Liver (tissue), 9 donors: ENCODE results near the gene MYLK3. TPM values are rescaled to one million over a fixed set of nuclear protein-coding genes. Genes with fewer than 3 reads are reported as not detected.

ENCODE experiments used
- DNase-seq: peaks from one replicate; pipeline ENCODE4 v3.0.0-alpha.2; 2017; ENCODE audit warnings: low spot score
- H3K27ac ChIP-seq, 2 donors: one replicate each; pipeline ENCODE4 v1.7.0; 2013; ENCODE audit warnings: inconsistent platforms in 2 of 2, low read length in 2 of 2, control low read depth in 1 of 2, low read depth in 1 of 2, mild to moderate bottlenecking in 1 of 2
- H3K27me3 ChIP-seq, 4 donors: one replicate each; pipeline versions ENCODE4 v1.6.1 to v1.7.0; 2013; ENCODE audit warnings: low read length in 3 of 4, inconsistent platforms in 1 of 4, mild to moderate bottlenecking in 1 of 4, moderate library complexity in 1 of 4; ENCODE audit not compliant: control insufficient read depth in 4 of 4, insufficient read depth in 4 of 4
- H3K36me3 ChIP-seq, 4 donors: one replicate each; pipeline versions ENCODE4 v1.6.1 to v1.7.0; 2013; ENCODE audit warnings: low read length in 3 of 4, mild to moderate bottlenecking in 3 of 4, low read depth in 1 of 4, moderate library complexity in 1 of 4; ENCODE audit not compliant: control insufficient read depth in 4 of 4, insufficient read depth in 3 of 4
- H3K4me1 ChIP-seq, 4 donors: one replicate each; pipeline versions ENCODE4 v1.6.1 to v1.7.0; 2013; ENCODE audit warnings: low read length in 3 of 4, mild to moderate bottlenecking in 3 of 4, moderate library complexity in 1 of 4; ENCODE audit not compliant: control insufficient read depth in 4 of 4, insufficient read depth in 4 of 4
- H3K4me3 ChIP-seq, 3 donors: one replicate each; pipeline versions ENCODE4 v1.6.1 to v1.7.0; 2013; ENCODE audit warnings: low read length in 3 of 3, control low read depth in 1 of 3, low read depth in 1 of 3, mild to moderate bottlenecking in 1 of 3
- H3K9ac ChIP-seq, 2 donors: one replicate each; pipeline ENCODE4 v1.7.0; 2013; ENCODE audit warnings: low read length in 2 of 2, mild to moderate bottlenecking in 2 of 2, moderate library complexity in 2 of 2, control low read depth in 1 of 2, low read depth in 1 of 2
- H3K9me3 ChIP-seq, 4 donors: one replicate each; pipeline versions ENCODE4 v1.6.1 to v1.7.0; 2013; ENCODE audit warnings: low read length in 3 of 4; ENCODE audit not compliant: control insufficient read depth in 4 of 4
- EGR1 ChIP-seq, 2 donors: IDR thresholded peaks; 2 replicates each; pipeline ENCODE4 v1.6.1; 2016 to 2018; ENCODE audit warnings: antibody characterized with exemption in 2 of 2, low read depth in 2 of 2
- FOXA1 ChIP-seq: IDR thresholded peaks from 2 replicates; pipeline ENCODE4 v1.6.1; 2016; ENCODE audit warnings: antibody characterized with exemption
- FOXA2 ChIP-seq: IDR thresholded peaks from 2 replicates; pipeline ENCODE4 v1.6.1; 2016; ENCODE audit warnings: antibody characterized with exemption
- GABPA ChIP-seq, 2 donors: IDR thresholded peaks in 1 of 2; conservative IDR thresholded peaks in 1 of 2; 2 replicates each; pipeline ENCODE4 v1.6.1; 2016; ENCODE audit warnings: antibody characterized with exemption in 2 of 2, mild to moderate bottlenecking in 1 of 2, moderate library complexity in 1 of 2
- HNF4A ChIP-seq, 2 donors: conservative IDR thresholded peaks; 2 replicates each; pipeline ENCODE4 v1.6.1; 2016; ENCODE audit warnings: antibody characterized with exemption in 2 of 2, mild to moderate bottlenecking in 2 of 2
- HNF4G ChIP-seq: IDR thresholded peaks from 2 replicates; pipeline ENCODE4 v1.6.1; 2016; ENCODE audit warnings: antibody characterized with exemption
- JUND ChIP-seq, 2 donors: IDR thresholded peaks; 2 replicates each; pipeline ENCODE4 v1.6.1; 2016; ENCODE audit warnings: antibody characterized with exemption in 2 of 2
- NR2F2 ChIP-seq: IDR thresholded peaks from 2 replicates; pipeline ENCODE4 v1.6.1; 2016; ENCODE audit warnings: antibody characterized with exemption
- RAD21 ChIP-seq, 2 donors: IDR thresholded peaks; 2 replicates each; pipeline ENCODE4 v1.6.1; 2016; ENCODE audit warnings: antibody characterized with exemption in 2 of 2, mild to moderate bottlenecking in 2 of 2
- REST ChIP-seq: IDR thresholded peaks from 2 replicates; pipeline ENCODE4 v1.6.1; 2016; ENCODE audit warnings: antibody characterized with exemption, mild to moderate bottlenecking
- RXRA ChIP-seq, 2 donors: IDR thresholded peaks; 2 replicates each; pipeline ENCODE4 v1.6.1; 2017 to 2018; ENCODE audit warnings: antibody characterized with exemption in 2 of 2, mild to moderate bottlenecking in 1 of 2
- SP1 ChIP-seq: IDR thresholded peaks from 2 replicates; pipeline ENCODE4 v1.6.1; 2018; ENCODE audit warnings: antibody characterized with exemption, mild to moderate bottlenecking
- TAF1 ChIP-seq: conservative IDR thresholded peaks from 2 replicates; pipeline ENCODE4 v1.6.1; 2016; ENCODE audit warnings: antibody characterized with exemption, mild to moderate bottlenecking
- YY1 ChIP-seq: IDR thresholded peaks from 2 replicates; pipeline ENCODE4 v1.6.1; 2016; ENCODE audit warnings: antibody characterized with exemption, mild to moderate bottlenecking
- WGBS: extraction: QIAGEN DNeasy Blood & Tissue Kit; methylation state at CpG from one replicate; pipeline ENCODE4 v1.1.7; 2013; 5-methylcytosine and 5-hydroxymethylcytosine counted together
- polyA plus RNA-seq, 2 donors: library from polyadenylated mRNA; stranded (reverse) in 1 of 2; unstranded in 1 of 2; fragments of 200-250 nt in 1 of 2; fragments of >200 nt in 1 of 2; fragmentation: Nextera tagmentation in 1 of 2; extraction: Ambion mirVana in 1 of 2; gene quantifications; one replicate each; pipeline versions ENCODE4 v1.2.1 to v1.2.3, GENCODE V29; 2013 to 2015
- total RNA-seq, 2 donors: library from RNA; depleted of rRNA; stranded (reverse); fragments of >200 nt; gene quantifications; one replicate each; pipeline ENCODE4 v1.2.3, GENCODE V29; 2014
- TF ChIP-seq, protein P1 (sequence below): IDR thresholded peaks from 2 replicates; pipeline ENCODE4 v1.6.1; 2016; ENCODE audit warnings: antibody characterized with exemption
- TF ChIP-seq, protein P2 (sequence below): IDR thresholded peaks from 2 replicates; pipeline ENCODE4 v1.6.1; 2016; ENCODE audit warnings: antibody characterized with exemption
- TF ChIP-seq, protein P3 (sequence below): fragments of 150-350 bp; IDR thresholded peaks from 2 replicates; pipeline ENCODE4 v1.5.1; 2017; ENCODE audit warnings: improper control_type of control experiment, low read depth, low read length; ENCODE audit not compliant: missing input control
- donor health status: healthy.
- donor health status: healthy.
- donor health status: healthy.
- donor health status: healthy.
- donor health status: healthy.

MYLK3 gene
- total and polyA plus RNA-seq, 4 donors: 0.01 to 1.1 (median 0.23) TPM

DNA sequence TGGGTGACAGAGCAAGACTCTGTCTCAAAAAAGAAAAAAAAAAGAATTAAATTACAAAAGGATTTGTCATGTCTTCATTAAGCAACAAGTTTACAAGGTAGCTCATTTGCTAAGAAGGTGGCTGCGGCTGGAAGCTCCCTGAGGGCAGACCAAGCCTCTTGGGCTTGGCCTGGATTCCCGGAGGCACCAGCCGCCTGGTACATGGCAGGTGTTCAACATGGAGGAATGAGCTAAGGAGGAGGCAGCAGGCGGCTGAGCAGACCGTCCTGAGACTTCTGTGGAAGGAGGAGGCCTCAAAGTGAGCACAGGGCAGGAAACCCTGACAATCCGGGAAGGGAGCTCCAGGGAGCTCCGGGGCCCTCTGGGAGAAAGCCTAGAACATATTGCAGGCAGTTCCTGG lies 3.2 kb upstream of the MYLK3 start:
- Histone ChIP-seq H3K36me3 (no peaks in the 10 kb centered on the region), H3K9ac (no peak overlapping the region), H3K27me3 (no peaks in the 10 kb centered on the region), H3K9me3 (no peaks in the 10 kb centered on the region), H3K27ac (no peak overlapping the region), H3K4me1 (no peaks in the 10 kb centered on the region), H3K4me3 (no peak overlapping the region)
- 95% methylated on average over 7 of the region's 7 CpGs for WGBS
- TF ChIP-seq, protein P1, sequence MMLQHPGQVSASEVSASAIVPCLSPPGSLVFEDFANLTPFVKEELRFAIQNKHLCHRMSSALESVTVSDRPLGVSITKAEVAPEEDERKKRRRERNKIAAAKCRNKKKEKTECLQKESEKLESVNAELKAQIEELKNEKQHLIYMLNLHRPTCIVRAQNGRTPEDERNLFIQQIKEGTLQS: no peak
- TF ChIP-seq FOXA1: no peak
- TF ChIP-seq HNF4G: no peak
- no peak for TF ChIP-seq EGR1 (IDR thresholded peaks at IDR 0.05; ENCODE audit: low read depth in 2 of 2)
- no peak for TF ChIP-seq NR2F2
- TF ChIP-seq FOXA2: no peak
- TF ChIP-seq REST: no peak
- no peak for TF ChIP-seq RXRA (IDR thresholded peaks at IDR 0.05)
- TF ChIP-seq TAF1: no peak
- TF ChIP-seq YY1: no peak
- TF ChIP-seq SP1: no peak
- TF ChIP-seq, protein P2, sequence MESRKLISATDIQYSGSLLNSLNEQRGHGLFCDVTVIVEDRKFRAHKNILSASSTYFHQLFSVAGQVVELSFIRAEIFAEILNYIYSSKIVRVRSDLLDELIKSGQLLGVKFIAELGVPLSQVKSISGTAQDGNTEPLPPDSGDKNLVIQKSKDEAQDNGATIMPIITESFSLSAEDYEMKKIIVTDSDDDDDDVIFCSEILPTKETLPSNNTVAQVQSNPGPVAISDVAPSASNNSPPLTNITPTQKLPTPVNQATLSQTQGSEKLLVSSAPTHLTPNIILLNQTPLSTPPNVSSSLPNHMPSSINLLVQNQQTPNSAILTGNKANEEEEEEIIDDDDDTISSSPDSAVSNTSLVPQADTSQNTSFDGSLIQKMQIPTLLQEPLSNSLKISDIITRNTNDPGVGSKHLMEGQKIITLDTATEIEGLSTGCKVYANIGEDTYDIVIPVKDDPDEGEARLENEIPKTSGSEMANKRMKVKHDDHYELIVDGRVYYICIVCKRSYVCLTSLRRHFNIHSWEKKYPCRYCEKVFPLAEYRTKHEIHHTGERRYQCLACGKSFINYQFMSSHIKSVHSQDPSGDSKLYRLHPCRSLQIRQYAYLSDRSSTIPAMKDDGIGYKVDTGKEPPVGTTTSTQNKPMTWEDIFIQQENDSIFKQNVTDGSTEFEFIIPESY: no peak
- DNase-seq: no peak

- Histone ChIP-seq H3K4me1 (no peaks in the 10 kb centered on the region), H3K9ac (no peak overlapping the region), H3K9me3 (no peaks in the 10 kb centered on the region), H3K27me3 (no peaks in the 10 kb centered on the region), H3K4me3 (no peak overlapping the region), H3K36me3 (no peaks in the 10 kb centered on the region), H3K27ac (no peak overlapping the region)
- no peak for TF ChIP-seq NR2F2
- TF ChIP-seq FOXA1: no peak
- TF ChIP-seq RXRA (IDR thresholded peaks at IDR 0.05): no peak
- TF ChIP-seq SP1: no peak
- no peak for TF ChIP-seq HNF4A (conservative IDR thresholded peaks at IDR 0.05)
- no peak for TF ChIP-seq YY1
- TF ChIP-seq, protein P3, sequence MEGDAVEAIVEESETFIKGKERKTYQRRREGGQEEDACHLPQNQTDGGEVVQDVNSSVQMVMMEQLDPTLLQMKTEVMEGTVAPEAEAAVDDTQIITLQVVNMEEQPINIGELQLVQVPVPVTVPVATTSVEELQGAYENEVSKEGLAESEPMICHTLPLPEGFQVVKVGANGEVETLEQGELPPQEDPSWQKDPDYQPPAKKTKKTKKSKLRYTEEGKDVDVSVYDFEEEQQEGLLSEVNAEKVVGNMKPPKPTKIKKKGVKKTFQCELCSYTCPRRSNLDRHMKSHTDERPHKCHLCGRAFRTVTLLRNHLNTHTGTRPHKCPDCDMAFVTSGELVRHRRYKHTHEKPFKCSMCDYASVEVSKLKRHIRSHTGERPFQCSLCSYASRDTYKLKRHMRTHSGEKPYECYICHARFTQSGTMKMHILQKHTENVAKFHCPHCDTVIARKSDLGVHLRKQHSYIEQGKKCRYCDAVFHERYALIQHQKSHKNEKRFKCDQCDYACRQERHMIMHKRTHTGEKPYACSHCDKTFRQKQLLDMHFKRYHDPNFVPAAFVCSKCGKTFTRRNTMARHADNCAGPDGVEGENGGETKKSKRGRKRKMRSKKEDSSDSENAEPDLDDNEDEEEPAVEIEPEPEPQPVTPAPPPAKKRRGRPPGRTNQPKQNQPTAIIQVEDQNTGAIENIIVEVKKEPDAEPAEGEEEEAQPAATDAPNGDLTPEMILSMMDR: no peak
- no peak for TF ChIP-seq RAD21 (IDR thresholded peaks at IDR 0.05)
- TF ChIP-seq GABPA (IDR thresholded peaks at IDR 0.05 in 1 of 2, conservative IDR thresholded peaks at IDR 0.05 in 1 of 2): no peak
- no peak for TF ChIP-seq REST
- TF ChIP-seq TAF1: no peak
- TF ChIP-seq JUND (IDR thresholded peaks at IDR 0.05): no peak
- DNase-seq: no peak
- 71% methylated on average over 20 of the region's 20 CpGs for WGBS
These were observed 896 bp upstream of the MYLK3 start for GRCh38 chr16:46748775-46749705.
